Measurements from ENCODE around the gene GPD1L. TPM values are rescaled to one million over a fixed set of nuclear protein-coding genes. Genes with fewer than 3 reads are reported as not detected.

GPD1L gene
- total and polyA plus RNA-seq, 2 donors (not counting 1 experiment from before 2014, with no cell fraction given) = 4.7 to 9.3 TPM

GRCh38 chr3:32200992-32201758 is 94.8 kb downstream of the GPD1L start:
- H3K27ac Mint-ChIP-seq = no peak overlapping the region
- no peaks in the 10 kb centered on the region for H3K79me2 ChIP-seq (ENCODE audit: control insufficient read depth, insufficient read depth, low read length)
- no peaks in the 10 kb centered on the region for H3K36me3 ChIP-seq (replicated peaks in 1 of 2; ENCODE audit: control extremely low read depth in 1 of 2, control insufficient read depth in 1 of 2, extremely low read depth in 1 of 2, insufficient read depth in 2 of 2, low read length in 1 of 2)
- H4K20me1 ChIP-seq (ENCODE audit: control insufficient read depth, insufficient read depth, low read length, poor library complexity, severe bottlenecking) = no peaks in the 10 kb centered on the region
- TF ChIP-seq CTCF (IDR thresholded peaks at IDR 0.05) (no peak), EZH2 (IDR thresholded peaks at IDR 0.05; ENCODE audit: borderline replicate concordance, insufficient read depth, low read depth, low read length, poor library complexity, severe bottlenecking) (no peak)
- H3K4me1 Mint-ChIP-seq = no peaks in the 10 kb centered on the region
- peaks cover 40% of the 10 kb centered on the region for H3K27me3 Mint-ChIP-seq
- H3K9ac ChIP-seq (ENCODE audit: low read length) = no peak overlapping the region
- no peak overlapping the region for H3K4me3 ChIP-seq (ENCODE audit: control extremely low read depth in 1 of 5, extremely low read depth in 1 of 5, insufficient read depth in 1 of 5, low read depth in 2 of 5, low read length in 4 of 5)
- DNase-seq (no peak), ATAC-seq (ENCODE audit: low read depth) (no peak)
- H3K27me3 ChIP-seq (replicated peaks in 1 of 4; ENCODE audit: control extremely low read depth in 1 of 4, control insufficient read depth in 3 of 4, insufficient read depth in 4 of 4, low read length in 3 of 4) = peaks cover 0 to 10% (median 3%) of the 10 kb centered on the region in 4 experiments
- H2AFZ ChIP-seq (ENCODE audit: insufficient read depth, low read depth, low read length, poor library complexity, severe bottlenecking) = no peak overlapping the region
- 84% methylated on average over 7 of the region's 10 CpGs for WGBS (ENCODE audit: insufficient coverage)
- H3K9me3 ChIP-seq (ENCODE audit: control extremely low read depth in 1 of 3, control insufficient read depth in 2 of 3, insufficient read depth in 1 of 3, low read length in 2 of 3) = no peaks in the 10 kb centered on the region
- no peaks in the 10 kb centered on the region for H3K9me3 Mint-ChIP-seq (ENCODE audit: insufficient read depth)
- ChIA-PET CTCF (interaction anchor here (1.0 kb wide), 1 partner anchor 26 kb away, joined by 3 read pairs; no protein-coding TSS in a partner anchor), POLR2A (no interaction called here)
- intact Hi-C loops (cut with micrococcal nuclease) = no loop called here
- no peak overlapping the region for H3K27ac ChIP-seq (ENCODE audit: low read length in 2 of 2)
- no peaks in the 10 kb centered on the region for H3K4me1 ChIP-seq (ENCODE audit: control insufficient read depth in 2 of 2, insufficient read depth in 2 of 2, low read length in 2 of 2)
- H3K4me2 ChIP-seq (replicated peaks; ENCODE audit: low read depth, low read length, poor library complexity, severe bottlenecking) = no peak overlapping the region
- no peak overlapping the region for H3K4me3 Mint-ChIP-seq

- Histone ChIP-seq H3K9ac (ENCODE audit: low read length) (no peak overlapping the region), H3K79me2 (ENCODE audit: control insufficient read depth, insufficient read depth, low read length) (no peaks in the 10 kb centered on the region), H2AFZ (ENCODE audit: insufficient read depth, low read depth, low read length, poor library complexity, severe bottlenecking) (no peak overlapping the region), H3K4me3 (ENCODE audit: control extremely low read depth in 1 of 5, extremely low read depth in 1 of 5, insufficient read depth in 1 of 5, low read depth in 2 of 5, low read length in 4 of 5) (no peak overlapping the region), H3K9me3 (ENCODE audit: control extremely low read depth in 1 of 3, control insufficient read depth in 2 of 3, insufficient read depth in 1 of 3, low read length in 2 of 3) (no peaks in the 10 kb centered on the region), H3K27me3 (replicated peaks in 1 of 4; ENCODE audit: control extremely low read depth in 1 of 4, control insufficient read depth in 3 of 4, insufficient read depth in 4 of 4, low read length in 3 of 4) (peaks cover 0 to 10% (median 3%) of the 10 kb centered on the region in 4 experiments), H3K27ac (ENCODE audit: low read length in 2 of 2) (no peak overlapping the region), H3K4me1 (ENCODE audit: control insufficient read depth in 2 of 2, insufficient read depth in 2 of 2, low read length in 2 of 2) (no peaks in the 10 kb centered on the region), H4K20me1 (ENCODE audit: control insufficient read depth, insufficient read depth, low read length, poor library complexity, severe bottlenecking) (no peaks in the 10 kb centered on the region), H3K4me2 (replicated peaks; ENCODE audit: low read depth, low read length, poor library complexity, severe bottlenecking) (no peak overlapping the region), H3K36me3 (replicated peaks in 1 of 2; ENCODE audit: control extremely low read depth in 1 of 2, control insufficient read depth in 1 of 2, extremely low read depth in 1 of 2, insufficient read depth in 2 of 2, low read length in 1 of 2) (no peaks in the 10 kb centered on the region)
- Mint-ChIP-seq H3K9me3 (ENCODE audit: insufficient read depth) (no peaks in the 10 kb centered on the region), H3K4me1 (no peaks in the 10 kb centered on the region), H3K4me3 (no peak overlapping the region), H3K27ac (no peak overlapping the region), H3K27me3 (peaks cover 40% of the 10 kb centered on the region)
- intact Hi-C loops (cut with micrococcal nuclease) = no loop called here
- ChIA-PET CTCF (no interaction called here), POLR2A (no interaction called here)
- TF ChIP-seq CTCF (IDR thresholded peaks at IDR 0.05) = no peak
- no peak for TF ChIP-seq EZH2 (IDR thresholded peaks at IDR 0.05; ENCODE audit: borderline replicate concordance, insufficient read depth, low read depth, low read length, poor library complexity, severe bottlenecking)
- ATAC-seq (ENCODE audit: low read depth) = no peak
- DNase-seq = no peak
- WGBS (ENCODE audit: insufficient coverage) = no CpG with 5 or more reads among the region's 1 CpG
Observed at GRCh38 chr3:32202496-32202895, 96.1 kb downstream of the GPD1L start.
